CD4-positive, alpha-beta T cell treated with Interleukin-6 at 100 ng/mL for 8 hours (primary cell): ENCODE measurements around the gene SKAP1.

Source experiments
- DNase-seq: peaks from one replicate; pipeline ENCODE4 v3.0.0-alpha.2; 2020; ENCODE audit warnings: mixed read lengths, low spot score

Gene SKAP1

GRCh38 chr17:48173191-48173984 is 256.6 kb downstream of the SKAP1 start:
- DNase-seq, result no peak

- DNase-seq, result no peak
Observed at GRCh38 chr17:48169926-48170325, 260.1 kb downstream of the SKAP1 start.

- DNase-seq, result no peak
Observed at GRCh38 chr17:48163809-48164208, 266.2 kb downstream of the SKAP1 start.

GRCh38 chr17:48162946-48163506 is 267.0 kb downstream of the SKAP1 start:
- no peak for DNase-seq

- DNase-seq, result no peak
Observed at GRCh38 chr17:48162306-48162934, 267.6 kb downstream of the SKAP1 start.

- DNase-seq, result no peak
Observed at GRCh38 chr17:48161127-48161905, 268.7 kb downstream of the SKAP1 start.

GRCh38 chr17:48160177-48161081 is 269.6 kb downstream of the SKAP1 start:
- DNase-seq, result no peak

- DNase-seq, result no peak
Observed at GRCh38 chr17:48159232-48159631, 270.8 kb downstream of the SKAP1 start.

- DNase-seq, result no peak
Observed at GRCh38 chr17:48155889-48156611, 274.0 kb downstream of the SKAP1 start.

- no peak for DNase-seq
Observed at GRCh38 chr17:48153691-48154358, 276.2 kb downstream of the SKAP1 start.

GRCh38 chr17:48152289-48152688 is 277.7 kb downstream of the SKAP1 start:
- DNase-seq, result no peak

- DNase-seq, result no peak
Observed at GRCh38 chr17:48151220-48151619, 278.8 kb downstream of the SKAP1 start.

GRCh38 chr17:48150597-48151001 is 279.4 kb downstream of the SKAP1 start:
- no peak for DNase-seq

GRCh38 chr17:48149787-48150463 is 280.1 kb downstream of the SKAP1 start:
- DNase-seq, result no peak

- no peak for DNase-seq
Observed at GRCh38 chr17:48148854-48149786, 280.9 kb downstream of the SKAP1 start.

GRCh38 chr17:48148029-48148770 is 281.8 kb downstream of the SKAP1 start:
- no peak for DNase-seq

GRCh38 chr17:48144976-48145798 is 284.8 kb downstream of the SKAP1 start:
- DNase-seq, result no peak
